SIG-M5 treated with dmso at 0.1 percent for 504 hours (cell line): Measurements from ENCODE around the gene NAXE.
"Not testable (repeated sequence)": the region's sequence is repeated elsewhere in the genome, so short reads cannot be mapped to it uniquely, and the experiment has no call there.

Experiments used
- DNase-seq: peaks from one replicate; lab custom pipeline; 2025; ENCODE audit not compliant: unreplicated experiment; lab: John Stamatoyannopoulos, UW

NAXE gene

GRCh38 chr1:156622581-156623297 lies 31.2 kb downstream of the NAXE start:
- DNase-seq, result no peak

GRCh38 chr1:156623946-156624813 lies 32.6 kb downstream of the NAXE start:
- DNase-seq, result peak; percentile 59

GRCh38 chr1:156624814-156625435 lies 33.3 kb downstream of the NAXE start:
- no peak for DNase-seq

GRCh38 chr1:156625436-156626078 lies 34.0 kb downstream of the NAXE start:
- no peak for DNase-seq

DNA sequence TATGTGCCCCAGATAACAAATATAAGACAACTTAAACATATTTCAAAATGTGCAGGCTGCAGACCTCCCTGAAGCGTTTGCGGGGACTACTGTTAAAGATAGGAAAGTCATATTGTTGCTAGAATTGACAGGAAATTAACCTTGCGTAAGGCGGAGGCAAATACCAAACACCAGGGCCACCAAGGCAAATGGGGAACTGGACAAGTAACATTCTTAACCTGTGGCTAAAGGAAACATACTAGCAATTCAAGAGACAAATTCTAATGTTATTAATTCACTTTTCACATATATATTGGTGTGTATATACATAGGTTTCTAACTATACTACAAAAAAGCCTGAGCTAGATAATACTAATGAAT lies 34.5 kb downstream of the NAXE start:
- no peak for DNase-seq

DNA sequence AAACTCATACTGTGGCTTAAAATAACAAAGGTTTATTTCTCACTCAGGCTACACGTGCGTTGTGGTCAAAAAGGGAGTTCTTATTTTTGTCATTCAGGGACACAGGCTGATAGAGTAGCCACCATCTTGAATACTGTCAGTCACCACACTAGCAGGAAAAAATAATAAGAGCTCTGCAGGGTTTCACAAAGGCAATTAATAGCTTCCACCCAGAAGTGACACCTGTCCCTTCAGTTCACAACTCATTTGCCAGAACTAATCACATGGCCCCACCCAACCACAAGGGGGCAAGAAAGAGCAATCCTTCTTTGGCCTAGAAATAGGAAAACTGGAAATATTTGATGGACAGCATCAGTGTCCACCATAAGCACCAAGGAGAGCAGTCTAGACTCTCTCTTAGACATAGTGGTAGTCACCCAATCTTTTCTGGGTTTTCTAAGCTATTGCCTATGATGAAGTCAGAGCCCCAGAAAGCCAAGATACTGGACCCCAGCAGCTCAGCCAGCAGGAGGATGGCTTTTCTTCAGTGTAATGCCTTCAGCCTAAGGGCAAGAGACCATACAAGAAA lies 35.8 kb downstream of the NAXE start:
- peak; percentile 50 for DNase-seq

DNA sequence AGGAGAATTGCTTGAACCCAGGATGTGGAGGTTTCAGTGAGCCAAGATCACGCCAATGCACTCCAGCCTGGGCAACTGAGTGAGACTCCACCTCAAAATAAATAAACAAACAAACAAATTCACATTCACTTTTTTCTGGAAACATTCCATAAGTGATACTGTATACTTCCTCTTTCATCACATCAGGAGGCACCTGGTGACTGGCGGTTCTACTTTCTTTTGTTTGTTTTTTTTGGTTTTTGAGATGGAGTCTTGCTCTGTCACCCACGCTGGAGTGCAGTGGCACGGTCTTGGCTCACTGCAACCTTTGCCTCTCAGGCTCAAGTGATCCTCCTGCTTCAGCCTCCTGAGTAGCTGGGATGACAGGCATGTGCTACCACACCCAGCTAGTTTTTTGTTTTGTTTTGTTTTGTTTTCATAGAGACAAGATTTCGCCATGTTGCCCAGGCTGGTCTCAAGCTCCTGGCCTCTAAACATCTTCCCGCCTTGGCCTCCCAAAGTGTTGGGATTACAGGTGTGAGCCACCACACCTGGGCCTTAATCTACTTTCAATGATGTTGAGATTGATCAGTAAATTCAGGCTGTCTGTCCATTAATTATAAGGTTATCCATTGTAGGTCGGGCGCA lies 38.4 kb downstream of the NAXE start:
- DNase-seq, result no peak

DNA sequence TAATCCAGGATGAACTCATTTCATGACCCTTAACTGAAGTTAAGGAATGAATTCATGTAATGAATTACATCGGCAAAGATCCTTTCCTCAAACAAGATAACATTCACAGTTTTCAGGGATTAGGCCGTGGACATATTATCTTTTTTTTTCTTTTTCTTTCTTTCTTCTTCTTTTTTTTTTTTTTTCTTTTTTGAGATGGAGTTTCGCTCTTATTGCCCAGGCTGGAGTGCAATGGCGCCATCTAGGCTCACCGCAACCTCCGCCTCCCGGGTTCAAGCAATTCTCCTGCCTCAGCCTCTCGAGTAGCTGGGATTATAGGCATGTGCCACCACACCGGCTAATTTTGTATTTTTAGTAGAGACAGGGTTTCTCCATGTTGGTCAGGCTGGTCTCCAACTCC lies 39.6 kb downstream of the NAXE start:
- DNase-seq, result not testable (repeated sequence)

DNA sequence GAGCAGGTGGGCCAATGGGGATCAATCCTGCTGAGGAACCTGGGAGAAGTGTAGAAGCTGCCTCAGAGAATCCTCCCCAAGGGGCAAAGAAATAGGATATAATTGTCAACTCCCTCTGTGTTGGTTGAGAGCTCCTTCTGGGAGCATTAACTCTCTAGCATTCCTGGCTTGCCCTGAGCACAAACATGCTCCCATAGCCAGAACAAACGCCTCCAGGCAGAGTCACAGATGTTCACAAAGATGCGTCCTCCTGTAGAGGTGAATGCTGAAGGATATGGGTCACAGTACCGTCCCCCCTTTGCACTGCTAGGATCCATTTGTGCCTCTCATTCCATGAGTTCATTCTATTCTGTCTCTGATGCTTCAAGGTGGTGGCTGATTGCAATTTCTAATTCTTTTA lies 40.8 kb downstream of the NAXE start:
- DNase-seq, result no peak

- no peak for DNase-seq
These were observed 46.8 kb downstream of the NAXE start for GRCh38 chr1:156638189-156638985.

DNA sequence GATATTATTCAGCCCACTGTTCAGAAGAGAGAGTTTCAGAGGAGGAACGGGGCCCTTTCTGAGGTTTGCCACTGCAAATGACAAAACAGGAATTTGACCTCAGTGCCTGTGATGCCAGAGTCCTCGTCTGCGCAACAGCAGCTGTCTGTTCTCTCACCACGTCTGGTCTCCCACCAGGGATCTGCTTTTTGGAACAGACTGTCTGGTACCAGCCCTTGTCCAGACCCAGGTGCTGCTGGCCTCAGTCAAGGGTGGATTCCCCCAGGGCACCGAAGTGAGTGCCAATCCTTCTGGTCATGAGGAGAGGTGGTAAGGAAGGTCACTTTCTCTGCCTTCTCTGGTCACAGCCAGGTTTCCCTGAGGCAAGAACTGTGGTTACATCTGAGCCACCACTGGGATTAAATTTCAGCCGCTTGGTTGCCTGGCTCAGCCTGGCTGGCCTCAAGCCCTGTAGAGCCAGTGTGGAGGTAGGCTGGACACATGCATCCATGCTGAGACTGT lies 48.1 kb downstream of the NAXE start:
- DNase-seq, result peak; percentile 30

GRCh38 chr1:156640842-156641706 lies 49.5 kb downstream of the NAXE start:
- DNase-seq, result no peak

DNA sequence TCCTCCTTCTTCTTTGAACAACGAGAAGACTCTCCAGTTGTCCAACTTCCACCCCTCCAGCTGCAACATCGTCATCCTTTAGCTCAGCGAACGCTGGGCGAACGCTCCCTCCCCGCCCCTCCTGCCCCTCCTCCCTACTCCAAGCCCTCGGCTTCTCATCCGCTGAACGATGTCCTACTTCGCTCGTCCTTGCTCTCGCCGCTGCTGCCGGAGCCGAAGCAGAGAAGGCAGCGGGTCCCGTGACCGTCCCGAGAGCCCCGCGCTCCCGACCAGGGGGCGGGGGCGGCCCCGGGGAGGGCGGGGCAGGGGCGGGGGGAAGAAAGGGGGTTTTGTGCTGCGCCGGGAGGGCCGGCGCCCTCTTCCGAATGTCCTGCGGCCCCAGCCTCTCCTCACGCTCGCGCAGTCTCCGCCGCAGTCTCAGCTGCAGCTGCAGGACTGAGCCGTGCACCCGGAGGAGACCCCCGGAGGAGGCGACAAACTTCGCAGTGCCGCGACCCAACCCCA lies 50.2 kb downstream of the NAXE start, which contains the start of gene BCAN:
Gene BCAN (plus strand): TSS at position 357 of the 504 bp plus-strand sequence. CDS start 3,938 bp downstream, outside the sequence.
- DNase-seq, result no peak

DNA sequence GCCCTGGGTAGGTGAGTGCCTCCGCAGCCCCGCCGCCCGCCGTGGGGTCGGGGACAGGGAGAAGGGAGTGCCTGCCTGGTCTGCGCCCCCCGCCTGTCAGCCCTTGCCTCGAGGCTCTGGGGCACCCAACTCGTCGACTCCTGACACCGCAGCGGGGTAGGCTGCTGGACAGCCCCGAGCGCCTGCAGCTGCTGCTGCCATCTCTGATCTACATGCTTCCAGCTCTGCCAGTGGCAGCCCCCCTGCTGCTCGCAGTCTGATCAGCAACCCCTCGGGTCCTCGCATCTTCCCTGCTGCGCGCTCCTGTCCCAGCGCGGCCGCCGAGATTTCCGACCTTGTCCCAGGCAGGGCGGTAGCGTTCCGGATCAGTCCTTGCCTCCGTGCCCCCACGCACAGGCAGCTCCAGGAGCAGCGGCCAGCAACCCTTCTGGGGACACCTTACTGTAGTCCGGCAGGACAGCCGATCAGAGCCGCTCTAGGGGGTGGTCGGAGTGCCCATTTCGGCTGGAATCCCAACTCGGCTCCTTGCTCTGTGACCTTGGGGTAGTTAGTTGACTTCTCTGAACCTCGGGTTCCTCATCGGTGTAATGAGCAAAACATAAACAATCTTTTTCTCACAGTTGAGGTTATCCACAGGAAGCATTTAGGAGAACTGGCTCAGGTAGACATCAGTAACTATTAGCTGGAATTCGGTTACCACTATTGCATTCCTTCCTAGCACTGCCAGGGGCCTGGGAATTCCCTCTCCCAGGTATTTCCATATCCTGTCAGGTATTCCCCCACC lies 50.9 kb downstream of the NAXE start:
- no peak for DNase-seq

DNA sequence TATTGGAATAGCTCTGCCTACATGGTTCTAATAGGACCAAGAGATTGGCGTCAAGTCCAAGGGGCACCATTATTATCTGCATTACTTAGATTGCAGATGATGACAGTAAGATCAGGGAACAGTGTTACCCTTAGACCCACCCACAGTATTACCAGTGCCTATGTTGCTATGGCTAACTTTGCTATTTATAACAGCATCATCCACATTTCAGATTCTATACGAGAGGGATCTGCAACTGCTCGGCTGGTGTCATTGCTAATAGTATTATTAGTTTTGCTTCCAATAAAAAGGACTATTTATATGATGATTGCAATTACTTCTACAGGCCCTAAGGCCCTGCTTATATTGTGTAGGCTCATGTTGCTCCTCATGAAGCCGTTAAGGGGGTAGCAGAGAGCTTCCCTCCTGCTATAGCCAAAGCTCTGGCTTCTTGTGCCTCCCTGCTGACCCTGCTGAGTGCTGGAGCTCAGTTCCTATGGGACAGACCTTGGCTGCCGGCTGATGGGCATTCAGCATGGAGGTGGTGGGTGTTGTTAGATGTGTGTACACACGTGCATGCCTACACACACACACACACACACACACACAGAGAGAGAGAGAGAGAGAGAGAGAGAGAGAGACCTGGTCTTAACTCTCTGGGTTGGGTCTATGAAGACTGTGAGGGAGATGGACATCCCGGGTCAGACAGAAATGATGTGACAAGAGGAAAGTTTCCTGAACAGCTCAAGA lies 51.6 kb downstream of the NAXE start:
- DNase-seq, result no peak

DNA sequence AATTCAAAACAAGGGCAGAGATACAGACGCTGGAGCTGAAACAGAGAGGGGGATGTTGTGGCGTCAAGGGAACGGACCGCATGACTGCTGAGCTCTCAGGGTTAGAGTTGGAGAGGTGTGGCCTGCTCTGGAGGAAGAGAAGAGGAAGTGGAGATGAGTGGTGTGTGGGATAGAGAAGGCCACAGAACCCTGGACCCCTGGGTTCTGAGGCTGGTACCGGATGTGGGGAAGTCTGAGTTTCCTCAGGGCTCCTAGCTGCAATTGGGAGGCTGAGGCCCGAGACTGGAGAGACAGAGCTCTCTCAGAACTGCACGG lies 52.2 kb downstream of the NAXE start:
- peak; percentile 91 for DNase-seq
